Middle frontal gyrus (tissue), 1 donor: ENCODE data around the gene SLC25A41.
"Not testable (repeated sequence)": the region's sequence is repeated elsewhere in the genome, so short reads cannot be mapped to it uniquely, and the experiment has no call there.

ENCODE experiments used
- DNase-seq: peaks from one replicate; pipeline ENCODE4 v3.0.0-alpha.2; 2015; ENCODE audit warnings: low spot score; ENCODE audit errors: extremely low spot score

Gene SLC25A41

GRCh38 chr19:6412061-6412446 lies 21.5 kb downstream of the SLC25A41 start:
- DNase-seq = no peak

DNA sequence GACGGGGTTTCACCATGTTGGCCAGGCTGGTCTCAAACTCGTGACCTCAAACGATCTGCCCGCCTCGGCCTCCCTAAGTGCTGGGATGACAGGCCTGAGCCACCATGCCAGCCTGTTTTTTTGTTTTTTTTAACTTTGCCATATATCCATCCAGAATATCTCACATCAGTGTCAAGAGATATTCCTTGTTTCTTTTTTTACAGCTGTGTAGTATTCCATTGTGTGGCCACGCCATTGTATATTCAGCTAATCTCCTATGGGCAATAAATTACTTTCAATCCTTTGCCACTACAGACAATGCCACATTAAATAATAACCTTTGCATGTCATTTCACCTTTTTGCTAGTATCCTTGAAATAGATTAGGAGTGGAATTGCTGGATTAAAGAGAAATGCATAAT lies 24.2 kb downstream of the SLC25A41 start:
- DNase-seq = no peak

DNA sequence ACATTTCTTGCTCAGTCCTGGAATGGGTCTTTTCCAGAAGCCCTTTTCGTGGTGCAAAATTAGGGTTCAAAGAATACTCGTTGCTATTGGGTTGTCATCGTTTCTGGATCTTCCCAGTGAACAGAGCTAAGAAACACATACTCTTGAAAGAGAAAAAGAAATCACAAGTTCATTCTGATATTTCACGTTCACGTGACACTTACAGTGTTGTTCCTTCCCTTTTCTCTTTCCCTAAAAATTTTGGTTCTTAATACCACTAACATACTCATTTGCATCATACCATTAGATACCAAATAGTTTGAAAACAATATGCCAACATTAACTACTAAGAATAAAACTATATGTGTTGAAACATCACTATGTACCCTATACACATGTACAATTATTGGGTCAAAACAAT lies 27.2 kb downstream of the SLC25A41 start:
- no peak for DNase-seq

- peak; percentile 69 for DNase-seq
Measured at GRCh38 chr19:6402837-6403608, 30.5 kb downstream of the SLC25A41 start.

GRCh38 chr19:6402058-6402457 lies 31.5 kb downstream of the SLC25A41 start:
- DNase-seq = no peak

DNA sequence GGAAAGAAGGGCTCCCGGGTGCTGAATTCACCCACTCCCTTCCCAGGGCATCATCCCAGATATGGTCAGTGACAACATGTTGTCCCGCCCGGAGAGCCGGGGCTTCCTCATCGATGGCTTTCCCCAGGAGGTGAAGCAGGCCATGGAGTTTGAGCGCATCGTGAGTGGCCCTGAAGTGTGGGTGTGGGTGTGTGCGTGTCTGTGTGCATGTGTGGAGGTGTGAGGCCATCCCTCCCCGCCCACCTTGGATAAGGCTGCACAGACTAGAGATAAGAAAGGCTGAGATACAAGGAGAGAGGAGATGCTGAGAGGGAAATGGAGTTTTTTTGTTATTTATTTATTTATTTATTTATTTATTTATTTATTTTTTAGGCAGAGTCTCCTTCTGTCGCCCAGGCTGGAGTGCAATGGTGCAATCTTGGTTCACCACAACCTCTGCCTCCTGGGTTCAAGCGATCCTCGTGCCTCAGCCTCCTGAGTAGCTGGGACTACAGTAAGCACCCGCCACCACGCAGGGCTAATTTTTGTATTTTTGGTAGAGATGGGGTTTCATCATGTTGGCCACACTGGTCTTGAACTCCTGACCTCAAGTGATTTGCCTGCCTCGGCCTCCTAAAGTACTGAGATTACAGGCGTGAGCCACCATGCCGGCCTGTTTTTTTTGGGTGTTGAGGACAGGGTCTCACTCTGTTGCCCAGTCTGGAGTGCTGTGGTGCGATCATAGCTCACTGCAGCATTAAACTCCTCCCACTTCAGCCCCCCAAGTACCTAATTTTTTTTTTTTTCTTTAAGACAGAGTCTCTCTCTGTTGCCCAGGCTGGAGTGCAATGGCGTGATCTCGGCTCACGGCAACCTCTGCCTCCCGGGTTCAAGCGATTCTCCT lies 33.3 kb downstream of the SLC25A41 start:
- DNase-seq = not testable (repeated sequence)

GRCh38 chr19:6396305-6396704 lies 37.3 kb downstream of the SLC25A41 start:
- DNase-seq = no peak

- no peak for DNase-seq
Measured at GRCh38 chr19:6394831-6395230, 38.7 kb downstream of the SLC25A41 start.

DNA sequence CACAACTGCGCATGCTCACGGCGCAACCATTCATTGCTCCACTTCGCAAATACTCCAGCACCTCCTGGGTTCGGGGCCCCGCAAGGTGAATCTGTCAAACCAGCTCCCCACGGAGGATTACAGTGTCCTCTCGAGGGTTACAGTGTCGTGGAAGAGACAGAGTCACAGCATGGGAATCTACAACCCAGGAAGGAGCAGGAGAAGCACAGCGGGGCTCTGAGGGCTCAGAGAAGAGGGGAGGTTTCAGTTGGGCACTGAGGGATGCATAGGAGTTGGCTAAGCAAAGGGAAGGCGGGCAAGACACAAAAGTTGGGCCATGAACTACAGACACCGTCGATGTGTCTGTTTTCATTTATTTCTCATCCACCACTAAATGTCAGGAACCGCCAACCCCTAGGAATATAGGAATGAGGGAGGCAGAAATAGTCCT lies 39.6 kb downstream of the SLC25A41 start:
- no peak for DNase-seq

- peak; percentile 92 for DNase-seq
Measured at GRCh38 chr19:6393074-6393982, 40.2 kb downstream of the SLC25A41 start, which contains the start of gene GTF2F1. Gene GTF2F1, minus strand, starts transcription at chr19:6393164. Its CDS starts 169 bp downstream, at chr19:6392995.

- DNase-seq = no peak
Measured at GRCh38 chr19:6392221-6393073, 41.1 kb downstream of the SLC25A41 start.

DNA sequence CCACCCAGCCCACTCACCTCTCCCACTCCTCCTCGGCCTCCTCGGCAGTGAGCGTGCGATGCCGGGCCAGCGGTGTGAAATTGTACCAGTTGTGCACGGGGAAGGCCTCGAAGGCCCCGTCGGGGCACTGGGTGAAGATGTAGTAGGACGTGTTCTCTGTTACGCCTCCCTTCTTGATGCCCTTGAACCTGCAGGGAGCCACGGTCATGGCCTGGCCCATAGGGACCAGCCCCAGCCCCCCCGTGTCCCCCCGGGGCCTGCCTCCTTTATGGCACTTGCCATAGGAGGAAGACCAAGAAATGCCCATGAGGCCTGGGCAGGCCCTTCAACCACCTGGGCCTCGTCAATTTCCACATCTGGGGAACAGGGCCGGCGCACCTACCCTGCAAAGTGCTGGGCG lies 46.2 kb downstream of the SLC25A41 start:
- no peak for DNase-seq

DNA sequence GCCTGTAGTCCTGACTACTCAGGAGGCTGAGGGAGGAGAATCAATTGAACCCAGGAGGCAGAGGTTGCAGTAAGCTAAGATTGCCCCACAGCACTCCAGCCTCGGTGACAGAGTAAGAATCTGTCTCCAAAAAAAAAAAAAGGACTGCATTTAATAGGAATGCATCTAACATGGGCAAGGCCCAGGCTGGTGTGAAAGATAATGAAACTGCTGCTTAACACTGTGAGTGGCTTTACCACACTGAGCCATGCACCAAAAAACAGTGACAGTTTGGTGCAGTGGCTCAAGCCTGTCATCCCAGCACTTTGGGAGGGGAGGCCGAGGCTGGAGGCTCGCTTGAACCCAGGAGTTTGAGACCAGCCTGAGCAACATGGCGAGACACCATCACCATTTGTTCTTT lies 49.2 kb downstream of the SLC25A41 start:
- no peak for DNase-seq

DNA sequence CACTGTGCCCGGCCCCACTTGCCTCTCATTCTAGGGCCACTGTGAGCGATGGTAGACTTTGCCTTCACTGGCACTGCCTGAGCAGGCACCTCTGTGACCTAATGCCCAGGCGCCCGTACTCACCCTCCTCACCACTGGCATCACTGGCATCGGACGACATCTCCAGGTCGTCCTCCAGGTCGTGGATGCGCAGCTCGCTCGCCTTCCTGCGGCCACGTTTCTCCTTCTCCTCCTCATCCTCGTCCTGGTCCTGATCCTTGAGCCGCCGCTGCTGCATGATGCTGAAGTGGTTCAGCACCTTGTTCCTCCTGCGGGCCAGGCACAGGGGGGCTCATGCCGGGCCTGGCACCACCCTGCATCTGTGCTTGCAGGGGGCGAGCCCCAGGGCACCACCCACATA lies 50.4 kb downstream of the SLC25A41 start:
- no peak for DNase-seq

- DNase-seq = no peak
Measured at GRCh38 chr19:6381030-6381750, 52.4 kb downstream of the SLC25A41 start.

GRCh38 chr19:6379744-6380143 lies 53.8 kb downstream of the SLC25A41 start:
- no peak for DNase-seq

DNA sequence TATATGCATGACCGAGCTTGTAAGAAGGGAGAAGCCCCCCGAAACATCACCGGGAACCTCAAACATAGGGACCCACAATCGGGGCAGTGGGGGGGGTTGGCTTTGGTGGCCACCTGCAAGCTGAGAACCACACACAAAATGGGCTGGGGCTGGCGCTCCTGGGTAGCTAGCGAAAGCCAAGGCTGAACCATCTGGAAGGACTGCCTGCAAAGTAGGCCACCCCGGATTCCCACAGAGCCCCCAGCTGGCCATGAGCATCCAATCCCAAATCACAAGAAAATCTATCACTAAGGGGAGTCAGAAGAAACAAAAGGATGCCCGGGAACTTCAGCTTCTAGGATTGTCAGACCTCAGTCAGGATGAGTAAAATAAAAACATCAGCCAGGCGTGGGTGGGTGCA lies 55.1 kb downstream of the SLC25A41 start:
- DNase-seq = no peak

- no peak for DNase-seq
Measured at GRCh38 chr19:6378041-6378440, 55.5 kb downstream of the SLC25A41 start.

GRCh38 chr19:6376512-6377190 lies 56.9 kb downstream of the SLC25A41 start:
- DNase-seq = no peak
